H9 (cell line): ENCODE data around the gene NRXN2. TPM values are rescaled to one million over a fixed set of nuclear protein-coding genes. Genes with fewer than 3 reads are reported as not detected.

Experiments used
- DNase-seq: peaks from one replicate; pipeline ENCODE4 v3.0.0-alpha.2; 2017
- H2AFZ ChIP-seq: one replicate; pipeline ENCODE4 v1.6.1; 2013; ENCODE audit warnings: mild to moderate bottlenecking, low read length, control low read depth, moderate library complexity
- H2AK5ac ChIP-seq: 2 replicates; pipeline ENCODE4 v1.6.1; 2013; ENCODE audit warnings: low read length, control low read depth, mixed read lengths; ENCODE audit not compliant: insufficient read length
- H2BK120ac ChIP-seq: one replicate; pipeline ENCODE4 v1.6.1; 2013; ENCODE audit warnings: low read depth, mild to moderate bottlenecking, low read length, control low read depth, inconsistent platforms; ENCODE audit not compliant: poor library complexity, severe bottlenecking
- H2BK12ac ChIP-seq: 2 replicates; pipeline ENCODE4 v1.6.1; 2013; ENCODE audit warnings: low read length, control low read depth, mixed read lengths, low read depth; ENCODE audit not compliant: insufficient read length
- H2BK15ac ChIP-seq: 2 replicates; pipeline ENCODE4 v1.6.1; 2013; ENCODE audit warnings: low read depth, low read length, control low read depth
- H2BK20ac ChIP-seq: one replicate; pipeline ENCODE4 v1.6.1; 2013; ENCODE audit warnings: low read depth, mild to moderate bottlenecking, low read length, control low read depth, inconsistent platforms; ENCODE audit not compliant: poor library complexity, severe bottlenecking
- H2BK5ac ChIP-seq: 2 replicates; pipeline ENCODE4 v1.6.1; 2013; ENCODE audit warnings: low read length, control low read depth, mixed read lengths; ENCODE audit not compliant: insufficient read length
- H3K14ac ChIP-seq: 2 replicates; pipeline ENCODE4 v1.6.1; 2013; ENCODE audit warnings: low read length, control low read depth; ENCODE audit not compliant: insufficient read depth
- H3K18ac ChIP-seq: 2 replicates; pipeline ENCODE4 v1.6.1; 2013; ENCODE audit warnings: low read depth, mild to moderate bottlenecking, mixed read lengths, low read length, control low read depth; ENCODE audit not compliant: insufficient read length
- H3K23ac ChIP-seq: 2 replicates; pipeline ENCODE4 v1.6.1; 2013; ENCODE audit warnings: low read length, control low read depth, mixed read lengths, low read depth; ENCODE audit not compliant: insufficient read length
- H3K23me2 ChIP-seq: 2 replicates; pipeline ENCODE4 v1.6.1; 2013; ENCODE audit warnings: low read depth, mild to moderate bottlenecking, mixed read lengths, low read length, control low read depth; ENCODE audit not compliant: insufficient read length, poor library complexity, severe bottlenecking
- H3K27ac ChIP-seq: 2 replicates; pipeline ENCODE4 v1.5.1; 2013; ENCODE audit warnings: low read length, control low read depth, mixed read lengths, low read depth; ENCODE audit not compliant: insufficient read length
- H3K27me3 ChIP-seq: 2 replicates; pipeline ENCODE4 v1.6.1; 2013; ENCODE audit warnings: low read length, control low read depth, inconsistent platforms; ENCODE audit not compliant: insufficient read depth
- H3K4ac ChIP-seq: 2 replicates; pipeline ENCODE4 v1.6.1; 2013; ENCODE audit warnings: low read depth, mild to moderate bottlenecking, control low read depth, inconsistent platforms, low read length, moderate library complexity
- H3K4me1 ChIP-seq: 2 replicates; pipeline ENCODE4 v1.6.1; 2013; ENCODE audit warnings: low read length, control low read depth, inconsistent platforms; ENCODE audit not compliant: insufficient read depth
- H3K4me2 ChIP-seq: 2 replicates; pipeline ENCODE4 v1.6.1; 2013; ENCODE audit warnings: low read length, control low read depth, mixed read lengths; ENCODE audit not compliant: insufficient read length, insufficient read depth
- H3K56ac ChIP-seq: 2 replicates; pipeline ENCODE4 v1.6.1; 2013; ENCODE audit warnings: low read depth, mild to moderate bottlenecking, mixed read lengths, low read length, control low read depth; ENCODE audit not compliant: insufficient read length
- H3K79me1 ChIP-seq: 2 replicates; pipeline ENCODE4 v1.6.1; 2013; ENCODE audit warnings: low read depth, mild to moderate bottlenecking, moderate library complexity, low read length, control low read depth, inconsistent platforms; ENCODE audit not compliant: insufficient read depth, poor library complexity, severe bottlenecking
- H3K79me2 ChIP-seq: 2 replicates; pipeline ENCODE4 v1.6.1; 2013; ENCODE audit warnings: low read length, control low read depth, inconsistent platforms; ENCODE audit not compliant: insufficient read depth
- H3K9ac ChIP-seq: 2 replicates; pipeline ENCODE4 v1.6.1; 2013; ENCODE audit warnings: low read length, control low read depth, mixed read lengths; ENCODE audit not compliant: insufficient read length; ENCODE audit errors: extremely low read depth
- H3K9me3 ChIP-seq: one replicate; pipeline ENCODE4 v1.6.1; 2013; ENCODE audit warnings: low read depth, low read length, inconsistent platforms; ENCODE audit not compliant: control insufficient read depth
- H3T11ph ChIP-seq: one replicate; pipeline ENCODE4 v1.6.1; 2013; ENCODE audit warnings: mild to moderate bottlenecking, low read length, control low read depth, inconsistent platforms
- H4K20me1 ChIP-seq: one replicate; pipeline ENCODE4 v1.6.1; 2013; ENCODE audit not compliant: control insufficient read depth, insufficient read length, insufficient read depth
- H4K5ac ChIP-seq: 2 replicates; pipeline ENCODE4 v1.6.1; 2013; ENCODE audit warnings: low read depth, mild to moderate bottlenecking, mixed read lengths, low read length, control low read depth; ENCODE audit not compliant: insufficient read length
- H4K8ac ChIP-seq: replicated peaks from 2 replicates; pipeline ENCODE4 v1.6.1; 2013; ENCODE audit warnings: low read length, control low read depth, mixed read lengths, low read depth; ENCODE audit not compliant: insufficient read length
- H4K91ac ChIP-seq: 2 replicates; pipeline ENCODE4 v1.6.1; 2013; ENCODE audit warnings: low read depth, mild to moderate bottlenecking, moderate library complexity, mixed read lengths, low read length, control low read depth; ENCODE audit not compliant: insufficient read length
- H3K27ac Mint-ChIP-seq, 3 experiments: 2 replicates in 2 of 3; 3 replicates in 1 of 3; pipeline ENCODE4 v1.8.0; 2020 to 2021; ENCODE audit warnings: mixed read lengths in 3 of 3, mild to moderate bottlenecking in 1 of 3, moderate library complexity in 1 of 3
- H3K27me3 Mint-ChIP-seq: 2 replicates; pipeline ENCODE4 v1.8.0; 2021; ENCODE audit warnings: low read depth, mild to moderate bottlenecking, moderate library complexity, mixed read lengths
- H3K36me3 Mint-ChIP-seq, 3 experiments: 2 replicates in 2 of 3; 3 replicates in 1 of 3; pipeline ENCODE4 v1.8.0; 2020 to 2021; ENCODE audit warnings: low read depth in 3 of 3, mixed read lengths in 3 of 3; ENCODE audit not compliant: insufficient read depth in 1 of 3
- H3K4me1 Mint-ChIP-seq, 2 experiments: 2 replicates each; pipeline ENCODE4 v1.8.0; 2020; ENCODE audit warnings: mixed read lengths in 2 of 2
- H3K4me3 Mint-ChIP-seq, 2 experiments: 2 replicates in 1 of 2; 3 replicates in 1 of 2; pipeline ENCODE4 v1.8.0; 2020 to 2021; ENCODE audit warnings: mild to moderate bottlenecking in 2 of 2, mixed read lengths in 2 of 2, moderate library complexity in 1 of 2
- H3K9me3 Mint-ChIP-seq, 2 experiments: 2 replicates in 1 of 2; 3 replicates in 1 of 2; pipeline ENCODE4 v1.8.0; 2020; ENCODE audit warnings: mild to moderate bottlenecking in 2 of 2, mixed read lengths in 2 of 2, moderate library complexity in 1 of 2
- WGBS: extraction: QIAGEN DNeasy Blood & Tissue Kit; methylation state at CpG from one replicate; pipeline ENCODE4 v1.1.7; 2013; ENCODE audit warnings: missing lambda C conversion rate, low lambda C conversion rate, mixed read lengths; ENCODE audit not compliant: insufficient read length; ENCODE audit errors: extremely low coverage; 5-methylcytosine and 5-hydroxymethylcytosine counted together
- total RNA-seq: library from RNA; stranded (reverse); gene quantifications from 2 replicates; pipeline ENCODE4 v1.2.1, GENCODE V29; 2021
- TF ChIP-seq, protein P1 (sequence below): fragments of 200-600 bp; sonication (generic); conservative IDR thresholded peaks from 3 replicates; pipeline ENCODE4 v1.8.0; 2021; ENCODE audit warnings: antibody characterized with exemption, mild to moderate bottlenecking

The NRXN2 gene
- total RNA-seq, 1 experiment from 2014 or later, result 3.9 TPM

DNA sequence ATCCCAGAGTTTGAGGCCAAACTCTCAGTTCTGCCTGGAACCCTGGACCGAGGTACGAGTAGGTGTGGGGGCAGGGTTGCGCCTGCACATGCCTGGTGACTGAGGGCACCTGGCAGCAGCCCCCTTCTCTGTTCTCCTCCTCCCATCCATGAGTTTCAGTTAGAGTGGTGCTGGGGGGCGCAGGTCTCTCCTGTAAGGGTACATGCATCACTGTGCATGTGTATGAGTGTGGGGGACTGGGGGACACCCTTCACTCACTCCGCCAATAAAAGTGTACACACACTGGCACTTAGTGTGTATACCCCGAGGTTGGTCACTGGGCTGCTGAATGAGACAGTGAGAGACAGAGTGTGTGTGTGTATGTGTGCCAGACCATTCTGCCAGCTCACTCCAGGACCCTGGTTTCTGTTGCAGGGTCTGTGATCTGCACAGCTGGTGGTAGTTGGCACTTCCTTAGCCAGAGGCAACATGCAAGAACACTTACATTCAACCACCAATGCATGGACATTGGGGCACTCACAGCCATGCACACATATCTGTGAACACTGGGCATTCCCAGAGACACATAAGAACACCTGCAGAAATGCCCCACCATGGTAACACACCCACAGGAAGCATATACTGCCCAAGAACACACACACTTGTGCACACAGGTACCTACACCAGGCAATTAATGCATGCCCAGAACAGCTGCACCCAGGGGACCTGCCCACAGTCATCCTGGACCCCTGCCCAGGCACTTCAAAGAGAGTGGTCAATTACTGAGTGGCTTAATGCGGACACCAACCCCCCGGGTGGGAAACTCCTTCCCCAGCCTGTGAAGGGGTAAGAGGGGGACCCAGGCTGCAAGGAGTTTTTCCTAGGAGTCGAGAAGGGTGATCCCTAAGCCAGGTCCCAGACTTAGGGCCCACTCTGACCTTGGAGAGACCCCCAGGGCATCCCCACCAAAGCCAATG lies 1.2 kb upstream of the NRXN2 start:
- Histone ChIP-seq H3T11ph (no peak overlapping the region), H3K23ac (no peak overlapping the region), H3K79me1 (no peaks in the 10 kb centered on the region), H2BK20ac (no peak overlapping the region), H3K4me1 (peaks cover 10% of the 10 kb centered on the region), H2BK5ac (no peak overlapping the region), H2AFZ (no peak overlapping the region), H3K27ac (no peak overlapping the region), H3K79me2 (no peaks in the 10 kb centered on the region), H3K9me3 (no peaks in the 10 kb centered on the region), H4K8ac (no peak overlapping the region), H4K91ac (no peak overlapping the region), H2BK120ac (no peak overlapping the region), H3K27me3 (peaks cover 10% of the 10 kb centered on the region; the same call in 1 of the 2 replicates), H3K18ac (no peak overlapping the region), H2AK5ac (no peak overlapping the region), H3K9ac (no peak overlapping the region), H2BK15ac (no peak overlapping the region), H3K23me2 (no peaks in the 10 kb centered on the region), H3K56ac (no peak overlapping the region), H3K4ac (no peak overlapping the region), H4K20me1 (peaks cover 3% of the 10 kb centered on the region), H3K4me2 (peak overlapping the region; percentile 6), H3K14ac (no peak overlapping the region), H4K5ac (no peak overlapping the region), H2BK12ac (no peak overlapping the region)
- Mint-ChIP-seq H3K4me3 (peak overlapping the region in 1 of 2 experiments; percentile 84; a peak in 3 of 5 replicates), H3K4me1 (peaks cover 25 to 50% of the 10 kb centered on the region in 2 experiments), H3K27me3 (peaks cover 43% of the 10 kb centered on the region), H3K36me3 (peaks cover 2 to 8% (median 7%) of the 10 kb centered on the region in 3 experiments; a peak in 4 of 7 replicates), H3K27ac (no peak overlapping the region), H3K9me3 (no peaks in the 10 kb centered on the region)
- TF ChIP-seq, protein P1, sequence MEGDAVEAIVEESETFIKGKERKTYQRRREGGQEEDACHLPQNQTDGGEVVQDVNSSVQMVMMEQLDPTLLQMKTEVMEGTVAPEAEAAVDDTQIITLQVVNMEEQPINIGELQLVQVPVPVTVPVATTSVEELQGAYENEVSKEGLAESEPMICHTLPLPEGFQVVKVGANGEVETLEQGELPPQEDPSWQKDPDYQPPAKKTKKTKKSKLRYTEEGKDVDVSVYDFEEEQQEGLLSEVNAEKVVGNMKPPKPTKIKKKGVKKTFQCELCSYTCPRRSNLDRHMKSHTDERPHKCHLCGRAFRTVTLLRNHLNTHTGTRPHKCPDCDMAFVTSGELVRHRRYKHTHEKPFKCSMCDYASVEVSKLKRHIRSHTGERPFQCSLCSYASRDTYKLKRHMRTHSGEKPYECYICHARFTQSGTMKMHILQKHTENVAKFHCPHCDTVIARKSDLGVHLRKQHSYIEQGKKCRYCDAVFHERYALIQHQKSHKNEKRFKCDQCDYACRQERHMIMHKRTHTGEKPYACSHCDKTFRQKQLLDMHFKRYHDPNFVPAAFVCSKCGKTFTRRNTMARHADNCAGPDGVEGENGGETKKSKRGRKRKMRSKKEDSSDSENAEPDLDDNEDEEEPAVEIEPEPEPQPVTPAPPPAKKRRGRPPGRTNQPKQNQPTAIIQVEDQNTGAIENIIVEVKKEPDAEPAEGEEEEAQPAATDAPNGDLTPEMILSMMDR, result no peak
- no peak for DNase-seq
- no CpG with 5 or more reads among the region's 9 CpGs for WGBS
